GM12878 (cell line): ENCODE results near the gene KIF3A. TPM values are rescaled to one million over a fixed set of nuclear protein-coding genes. Genes with fewer than 3 reads are reported as not detected.

Experiments
- ATAC-seq: fragments of 200-7000 bp; cut with Tn5 transposase; 3 replicates; pipeline ENCODE4 v1.9.1; 2020; ENCODE audit warnings: mild to moderate bottlenecking, moderate library complexity
- BruUV-seq: library from RNA; stranded (reverse); fragments of 400-500 nt; replicated peaks from 2 replicates; lab custom pipeline; 2021; lab: Mats Ljungman, UMichigan
- CTCF ChIA-PET: fragments of 300-600 bp; sonication (Branson Sonifier 250); formaldehyde crosslinking; extraction: SDS; loops from one replicate; lab custom pipeline; 2021; ENCODE audit warnings: inconsistent platforms; lab: Yijun Ruan, JAX
- POLR2A ChIA-PET: fragments of 350-600 bp; formaldehyde crosslinking; extraction: SDS; loops from one replicate; lab custom pipeline; 2021; ENCODE audit warnings: inconsistent platforms; lab: Charles Lee
- RAD21 ChIA-PET: fragments of 300-600 bp; sonication (Branson Sonifier 250); formaldehyde crosslinking; loops from one replicate; lab custom pipeline; 2023; ENCODE audit warnings: antibody characterized with exemption; ENCODE audit not compliant: unreplicated experiment; lab: Charles Lee
- SMC1A ChIA-PET: fragments of 300-600 bp; sonication (Branson Sonifier 250); formaldehyde crosslinking; loops from one replicate; lab custom pipeline; 2023; ENCODE audit not compliant: unreplicated experiment, uncharacterized antibody; lab: Charles Lee
- DNase-seq: peaks from one replicate; pipeline ENCODE4 v3.0.0-alpha.2; 2011; ENCODE audit warnings: low read depth, low spot score
- FAIRE-seq: peaks from 3 replicates; lab custom pipeline; 2011; peaks lifted over from hg19 to GRCh38; lab: Jason Lieb, UNC
- H2AFZ ChIP-seq: 2 replicates; pipeline ENCODE4 v1.6.0; 2011; ENCODE audit warnings: low read depth, low read length, control low read depth; ENCODE audit not compliant: control insufficient read depth
- H3K27ac ChIP-seq: 2 replicates; pipeline ENCODE4 v1.5.1; 2011; ENCODE audit warnings: control low read depth; ENCODE audit not compliant: control insufficient read depth, insufficient read depth
- H3K27me3 ChIP-seq, 2 experiments: replicated peaks in 1 of 2; 2 replicates each; pipeline versions ENCODE4 v1.6.0 to v1.6.1; 2011; ENCODE audit warnings: low read length in 1 of 2; ENCODE audit not compliant: control insufficient read depth in 2 of 2, insufficient read depth in 2 of 2
- H3K36me3 ChIP-seq, 2 experiments: 2 replicates each; pipeline ENCODE4 v1.5.1; 2011; ENCODE audit warnings: low read length in 1 of 2; ENCODE audit not compliant: control insufficient read depth in 2 of 2, insufficient read depth in 2 of 2
- H3K4me1 ChIP-seq: 2 replicates; pipeline ENCODE4 v1.6.1; 2011; ENCODE audit warnings: mild to moderate bottlenecking, low read length, moderate library complexity, mixed read lengths; ENCODE audit not compliant: control insufficient read depth, insufficient read depth
- H3K4me2 ChIP-seq: 2 replicates; pipeline ENCODE4 v1.6.0; 2011; ENCODE audit warnings: control low read depth; ENCODE audit not compliant: control insufficient read depth, insufficient read depth
- H3K4me3 ChIP-seq: fragments of 200-600 bp; sonication (generic); 2 replicates; pipeline ENCODE4 v1.5.1; 2016
- H3K79me2 ChIP-seq: 2 replicates; pipeline ENCODE4 v1.6.0; 2011; ENCODE audit warnings: low read length; ENCODE audit not compliant: control insufficient read depth, insufficient read depth
- H3K9ac ChIP-seq: 2 replicates; pipeline ENCODE4 v1.8.0; 2011; ENCODE audit warnings: low read length, control low read depth, mixed read lengths; ENCODE audit not compliant: control insufficient read depth, insufficient read depth
- H3K9me3 ChIP-seq: replicated peaks from 3 replicates; pipeline ENCODE4 v1.5.1; 2011; ENCODE audit warnings: mild to moderate bottlenecking, low read length; ENCODE audit not compliant: control insufficient read depth, insufficient read depth
- H4K20me1 ChIP-seq: 2 replicates; pipeline ENCODE4 v1.6.0; 2011; ENCODE audit not compliant: control insufficient read depth, insufficient read depth
- BCL11A ChIP-seq: IDR thresholded peaks from 2 replicates; pipeline ENCODE4 v1.6.1; 2011; ENCODE audit warnings: low read depth, low read length
- CHD2 ChIP-seq: IDR thresholded peaks from 2 replicates; pipeline ENCODE4 v1.6.1; 2011; ENCODE audit warnings: low read depth, low read length, improper control_type of control experiment, borderline replicate concordance
- ESRRA ChIP-seq: IDR thresholded peaks from 2 replicates; pipeline ENCODE4 v1.6.1; 2012; ENCODE audit warnings: mild to moderate bottlenecking, low read length, improper control_type of control experiment
- FOXK2 ChIP-seq: fragments of 450-650 bp; IDR thresholded peaks from 2 replicates; pipeline ENCODE4 v1.6.1; 2017; ENCODE audit warnings: mild to moderate bottlenecking, moderate library complexity
- HDGF ChIP-seq: fragments of 450-650 bp; IDR thresholded peaks from 2 replicates; pipeline ENCODE4 v1.6.1; 2016; ENCODE audit warnings: antibody characterized with exemption
- KAT2A ChIP-seq: conservative IDR thresholded peaks from 2 replicates; pipeline ENCODE4 v1.6.1; 2011; ENCODE audit warnings: low read depth, low read length; ENCODE audit not compliant: control insufficient read depth
- MEF2A ChIP-seq: IDR thresholded peaks from 2 replicates; pipeline ENCODE4 v1.6.1; 2011; ENCODE audit warnings: low read depth, mild to moderate bottlenecking, low read length, moderate library complexity; ENCODE audit not compliant: insufficient read depth
- MEF2B ChIP-seq: fragments of 450-650 bp; IDR thresholded peaks from 2 replicates; pipeline ENCODE4 v1.6.1; 2018; ENCODE audit warnings: mild to moderate bottlenecking, moderate library complexity; ENCODE audit not compliant: partially characterized antibody, poor library complexity, severe bottlenecking
- NRF1 ChIP-seq: conservative IDR thresholded peaks from 2 replicates; pipeline ENCODE4 v1.6.1; 2011; ENCODE audit warnings: mild to moderate bottlenecking, low read depth, low read length, improper control_type of control experiment
- PAX5 ChIP-seq: IDR thresholded peaks from 2 replicates; pipeline ENCODE4 v1.6.1; 2011; ENCODE audit warnings: low read depth, low read length, borderline replicate concordance
- PKNOX1 ChIP-seq: fragments of 450-650 bp; IDR thresholded peaks from 2 replicates; pipeline ENCODE4 v1.6.1; 2016; ENCODE audit warnings: mild to moderate bottlenecking
- PML ChIP-seq: IDR thresholded peaks from 2 replicates; pipeline ENCODE4 v1.6.1; 2012; ENCODE audit warnings: low read length, inconsistent platforms
- POLR2A ChIP-seq: IDR thresholded peaks from 2 replicates; pipeline ENCODE4 v1.6.1; 2011; ENCODE audit warnings: low read depth, mild to moderate bottlenecking, low read length
- POLR2AphosphoS2 ChIP-seq: IDR thresholded peaks from 2 replicates; pipeline ENCODE4 v1.6.1; 2011; ENCODE audit warnings: low read depth, mild to moderate bottlenecking, low read length, improper control_type of control experiment, moderate library complexity
- SMAD5 ChIP-seq: IDR thresholded peaks from 2 replicates; pipeline ENCODE4 v1.6.1; 2016; ENCODE audit warnings: antibody characterized with exemption, low read depth
- SMARCA5 ChIP-seq: fragments of 450-650 bp; IDR thresholded peaks from 2 replicates; pipeline ENCODE4 v1.6.1; 2017; ENCODE audit warnings: mild to moderate bottlenecking
- SP1 ChIP-seq: IDR thresholded peaks from one replicate; pipeline ENCODE4 v1.6.1; 2011; ENCODE audit warnings: low read depth, low read length
- SPI1 ChIP-seq: IDR thresholded peaks from 2 replicates; pipeline ENCODE4 v1.6.1; 2011; ENCODE audit warnings: low read depth, mild to moderate bottlenecking, low read length, moderate library complexity, borderline replicate concordance; ENCODE audit not compliant: insufficient read depth
- ZNF687 ChIP-seq: fragments of 450-650 bp; IDR thresholded peaks from 2 replicates; pipeline ENCODE4 v1.6.1; 2017; ENCODE audit warnings: mild to moderate bottlenecking, moderate library complexity
- WGBS: methylation state at CpG from one replicate; pipeline ENCODE4 v1.1.6; 2016; ENCODE audit warnings: low lambda C conversion rate; ENCODE audit not compliant: insufficient replicate concordance, insufficient coverage; ENCODE audit errors: missing lambda C conversion rate; 5-methylcytosine and 5-hydroxymethylcytosine counted together
- in situ Hi-C: fragments of 300-500 bp; cut with MboI; formaldehyde crosslinking; loops from 9 replicates; pipeline ENCODE4 v1.14.3; 2018; ENCODE audit warnings: mixed read lengths
- intact Hi-C: fragments of 100-400 bp; cut with micrococcal nuclease; formaldehyde crosslinking; loops from one replicate; pipeline ENCODE4 v1.14.2; 2022; ENCODE audit not compliant: unreplicated experiment
- polyA plus RNA-seq, 11 experiments: library from polyadenylated mRNA; depleted of rRNA in 4 of 11; unstranded in 6 of 11; stranded (reverse) in 5 of 11; fragments of >200 nt; fragmentation: Nextera tagmentation in 4 of 11; fragmentation: Illumina TruSeq in 1 of 11; extraction: Ambion mirVana in 4 of 11; extraction: Trizol in 1 of 11; gene quantifications; 1 replicate in 1 of 11; 2 replicates in 10 of 11; pipeline versions ENCODE4 v1.2.1 to v1.2.3, GENCODE V29; 2011 to 2016; ENCODE audit warnings: inconsistent platforms in 2 of 11, missing spikeins in 2 of 11, low read depth in 1 of 11
- total RNA-seq, 4 experiments: library from RNA; depleted of rRNA in 3 of 4; stranded (reverse); fragments of >200 nt in 3 of 4; fragmentation: Illumina TruSeq in 1 of 4; extraction: Trizol in 1 of 4; gene quantifications; 2 replicates each; pipeline versions ENCODE4 v1.2.1 to v1.2.3, GENCODE V29; 2013 to 2021

The KIF3A gene
- total and polyA plus RNA-seq, 10 of the 15 experiments (the other 5 are each of a cell fraction or from before 2014, with no cell fraction given) = 2.7 to 36.5 (median 10.0) TPM

- peak; percentile 86 for FAIRE-seq
- H3K4me1 ChIP-seq = peaks cover 33% of the 10 kb centered on the region
- WGBS = 3% methylated on average over 13 of the region's 13 CpGs
- no peaks in the 10 kb centered on the region for H4K20me1 ChIP-seq
- DNase-seq = peak; percentile 93
- ATAC-seq = peak; percentile 88
- H3K4me3 ChIP-seq = peak overlapping the region; percentile 29; the same call in 1 of the 2 replicates
- CTCF ChIA-PET = interaction anchor here (0.5 to 5.1 kb wide), 15 partner anchors 10 to 170 kb away, joined by 3 to 57 read pairs (median 4); partner anchors contain the start of gene CCNI2
- POLR2A ChIA-PET = interaction anchor here (0.6 to 11.2 kb wide), 12 partner anchors 12 to 179 kb away, joined by 3 to 118 read pairs (median 4); partner anchors contain the start of genes IL13 and KIF3A
- no TSS peak for BruUV-seq
- intact Hi-C loops (loop anchor here (1.0 kb wide), 1 partner anchor 12 kb away; no protein-coding TSS in a partner anchor), in situ Hi-C loops (no loop called here)
- peak overlapping the region; percentile 25 for H2AFZ ChIP-seq
- H3K9ac ChIP-seq = peak overlapping the region; percentile 53; the same call in 1 of the 2 replicates
- peak overlapping the region; percentile 75 for H3K27ac ChIP-seq
- peak overlapping the region; percentile 74 for H3K4me2 ChIP-seq
- H3K79me2 ChIP-seq = no peaks in the 10 kb centered on the region
- no peaks in the 10 kb centered on the region for H3K36me3 ChIP-seq
- no peaks in the 10 kb centered on the region for H3K27me3 ChIP-seq
- RAD21 ChIA-PET = interaction anchor here (0.8 to 7.7 kb wide), 29 partner anchors 8 to 254 kb away, joined by 3 to 148 read pairs (median 4); partner anchors contain the start of genes CCNI2 and KIF3A
- H3K9me3 ChIP-seq = no peaks in the 10 kb centered on the region
- SMC1A ChIA-PET = interaction anchor here (0.8 to 11.4 kb wide), 23 partner anchors 7 to 148 kb away, joined by 3 to 156 read pairs (median 7); partner anchors contain the start of genes CCNI2, IL13 and KIF3A
- peak; percentile 78 for TF ChIP-seq PAX5
- no peak for TF ChIP-seq SMAD5
- TF ChIP-seq KAT2A = no peak
- TF ChIP-seq POLR2A = peak; percentile 33; the same call in 1 of the 2 replicates
- TF ChIP-seq MEF2B = peak; percentile 85
- peak; percentile 98 for TF ChIP-seq SPI1
- peak; percentile 69; the same call in 1 of the 2 replicates for TF ChIP-seq PKNOX1
- no peak for TF ChIP-seq NRF1
- no peak for TF ChIP-seq ESRRA
- TF ChIP-seq SMARCA5 = no peak; the same call in 1 of the 2 replicates
- TF ChIP-seq SP1 = peak; percentile 54
- TF ChIP-seq HDGF = no peak
- TF ChIP-seq ZNF687 = peak; percentile 84
- TF ChIP-seq BCL11A = peak; percentile 55; the same call in 1 of the 2 replicates
- peak; percentile 77; the same call in 1 of the 2 replicates for TF ChIP-seq CHD2
- peak; percentile 35; the same call in 1 of the 2 replicates for TF ChIP-seq POLR2AphosphoS2
- TF ChIP-seq MEF2A = 0 out of 2 replicates have a peak, but pooled peaks have one; percentile 11
- no peak; the same call in 1 of the 2 replicates for TF ChIP-seq FOXK2
- TF ChIP-seq PML = no peak
Observed at GRCh38 chr5:132674671-132675506, 62.5 kb downstream of the KIF3A start.
